IMR-90 (cell line): ENCODE results near the gene GALM. TPM values are rescaled to one million over a fixed set of nuclear protein-coding genes. Genes with fewer than 3 reads are reported as not detected.

Experiments
- ATAC-seq: fragments of 200-7000 bp; cut with Tn5 transposase; 2 replicates; pipeline ENCODE4 v1.9.1; 2020; ENCODE audit warnings: low read depth, mild to moderate bottlenecking, moderate library complexity
- BruUV-seq: library from RNA; stranded (reverse); fragments of 400-500 nt; replicated peaks from 2 replicates; lab custom pipeline; 2021; lab: Mats Ljungman, UMichigan
- CTCF ChIA-PET: fragments of 300-600 bp; formaldehyde crosslinking; extraction: SDS; loops from one replicate; lab custom pipeline; 2021; ENCODE audit warnings: antibody characterized with exemption; lab: Yijun Ruan, JAX
- POLR2A ChIA-PET: fragments of 300-600 bp; sonication (Branson Sonifier 250); formaldehyde crosslinking; loops from one replicate; lab custom pipeline; 2022; ENCODE audit warnings: antibody characterized with exemption; ENCODE audit not compliant: unreplicated experiment; lab: Charles Lee
- DNase-seq: peaks from one replicate; pipeline ENCODE4 v3.0.0; 2013
- H2AFZ ChIP-seq: replicated peaks from 2 replicates; pipeline ENCODE3; 2013; ENCODE audit warnings: low read length, mild to moderate bottlenecking; ENCODE audit not compliant: poor library complexity
- H2AK5ac ChIP-seq: 2 replicates; pipeline ENCODE4 v1.6.1; 2013; ENCODE audit warnings: low read depth, low read length, inconsistent platforms
- H2AK9ac ChIP-seq: replicated peaks from 2 replicates; pipeline ENCODE3; 2013; ENCODE audit warnings: mild to moderate bottlenecking, low read depth, low read length, moderate library complexity; ENCODE audit not compliant: poor library complexity
- H2BK120ac ChIP-seq: 2 replicates; pipeline ENCODE4 v1.6.1; 2013; ENCODE audit warnings: low read depth, low read length, inconsistent platforms
- H2BK15ac ChIP-seq: 3 replicates; pipeline ENCODE4 v1.6.1; 2013; ENCODE audit warnings: low read depth, low read length, inconsistent platforms
- H2BK20ac ChIP-seq: 2 replicates; pipeline ENCODE4 v1.6.1; 2013; ENCODE audit warnings: low read depth, mild to moderate bottlenecking, inconsistent platforms, low read length, moderate library complexity
- H2BK5ac ChIP-seq: 2 replicates; pipeline ENCODE4 v1.6.1; 2013; ENCODE audit warnings: mild to moderate bottlenecking, low read depth, low read length, inconsistent platforms; ENCODE audit not compliant: poor library complexity, severe bottlenecking
- H3K14ac ChIP-seq: replicated peaks from 2 replicates; pipeline ENCODE4 v1.6.1; 2013; ENCODE audit warnings: low read depth, low read length, inconsistent platforms
- H3K18ac ChIP-seq: 2 replicates; pipeline ENCODE4 v1.6.1; 2013; ENCODE audit warnings: low read depth, low read length, control low read depth
- H3K23ac ChIP-seq: 2 replicates; pipeline ENCODE4 v1.6.1; 2013; ENCODE audit warnings: low read depth, low read length, inconsistent platforms
- H3K27ac ChIP-seq: 2 replicates; pipeline ENCODE4 v1.5.1; 2013; ENCODE audit warnings: mild to moderate bottlenecking, control low read depth, low read length; ENCODE audit not compliant: insufficient read depth
- H3K27me3 ChIP-seq: 2 replicates; pipeline ENCODE4 v1.6.1; 2013; ENCODE audit warnings: low read length; ENCODE audit not compliant: control insufficient read depth, insufficient read depth
- H3K36me3 ChIP-seq: 2 replicates; pipeline ENCODE4 v1.6.1; 2013; ENCODE audit warnings: low read length, mixed read lengths; ENCODE audit not compliant: control insufficient read depth, insufficient read depth
- H3K4ac ChIP-seq: 2 replicates; pipeline ENCODE4 v1.6.1; 2013; ENCODE audit warnings: low read depth, low read length, inconsistent platforms
- H3K4me1 ChIP-seq: 2 replicates; pipeline ENCODE4 v1.6.1; 2013; ENCODE audit warnings: low read length, mixed read lengths; ENCODE audit not compliant: control insufficient read depth, insufficient read depth
- H3K4me2 ChIP-seq: 2 replicates; pipeline ENCODE4 v1.6.1; 2013; ENCODE audit warnings: low read depth, mild to moderate bottlenecking, control low read depth, low read length, moderate library complexity
- H3K4me3 ChIP-seq: 2 replicates; pipeline ENCODE4 v1.5.1; 2013; ENCODE audit warnings: low read depth, mild to moderate bottlenecking, control low read depth, low read length, moderate library complexity; ENCODE audit not compliant: insufficient read depth
- H3K56ac ChIP-seq: 2 replicates; pipeline ENCODE4 v1.6.1; 2013; ENCODE audit warnings: low read length, inconsistent platforms; ENCODE audit not compliant: insufficient read depth; ENCODE audit errors: extremely low read depth
- H3K79me1 ChIP-seq, 2 experiments: 2 replicates each; pipeline ENCODE4 v1.6.1; 2013; ENCODE audit warnings: low read length in 2 of 2, inconsistent platforms in 1 of 2, low read depth in 1 of 2
- H3K9ac ChIP-seq: 2 replicates; pipeline ENCODE4 v1.6.1; 2013; ENCODE audit warnings: low read depth, low read length, control low read depth
- H3K9me1 ChIP-seq: 2 replicates; pipeline ENCODE4 v1.6.1; 2013; ENCODE audit warnings: low read length, inconsistent platforms; ENCODE audit not compliant: insufficient read depth
- H3K9me3 ChIP-seq: 2 replicates; pipeline ENCODE4 v1.6.1; 2013; ENCODE audit warnings: low read length; ENCODE audit not compliant: control insufficient read depth, insufficient read depth
- H4K20me1 ChIP-seq: 2 replicates; pipeline ENCODE4 v1.6.1; 2013; ENCODE audit warnings: low read length, inconsistent platforms; ENCODE audit not compliant: insufficient read depth
- H4K5ac ChIP-seq: 2 replicates; pipeline ENCODE4 v1.6.1; 2013; ENCODE audit warnings: mild to moderate bottlenecking, low read depth, low read length, control low read depth
- H4K8ac ChIP-seq, 2 experiments: 2 replicates each; pipeline ENCODE4 v1.6.1; 2013; ENCODE audit warnings: low read depth in 2 of 2, low read length in 2 of 2, control low read depth in 1 of 2, inconsistent platforms in 1 of 2
- H4K91ac ChIP-seq: 2 replicates; pipeline ENCODE4 v1.6.1; 2013; ENCODE audit warnings: low read depth, low read length, inconsistent platforms; ENCODE audit not compliant: insufficient read depth
- FOS ChIP-seq: fragments of 150-350 bp; IDR thresholded peaks from 2 replicates; pipeline ENCODE4 v1.6.1; 2016; ENCODE audit warnings: low read depth, low read length
- MAFK ChIP-seq: IDR thresholded peaks from 2 replicates; pipeline ENCODE4 v1.6.1; 2012; ENCODE audit warnings: low read depth, low read length, improper control_type of control experiment
- MAZ ChIP-seq: IDR thresholded peaks from 2 replicates; pipeline ENCODE4 v1.6.1; 2012; ENCODE audit warnings: low read depth, mild to moderate bottlenecking, low read length, improper control_type of control experiment, moderate library complexity, borderline replicate concordance
- MXI1 ChIP-seq: IDR thresholded peaks from 2 replicates; pipeline ENCODE4 v1.6.1; 2012; ENCODE audit warnings: low read depth, mild to moderate bottlenecking, low read length, moderate library complexity, borderline replicate concordance
- POLR2A ChIP-seq: IDR thresholded peaks from 2 replicates; pipeline ENCODE4 v1.6.1; 2012; ENCODE audit warnings: mild to moderate bottlenecking, low read depth, low read length
- RAD21 ChIP-seq: IDR thresholded peaks from 2 replicates; pipeline ENCODE4 v1.6.1; 2012; ENCODE audit warnings: low read length, improper control_type of control experiment
- SMC3 ChIP-seq: fragments of 150-350 bp; IDR thresholded peaks from 2 replicates; pipeline ENCODE4 v1.6.1; 2016; ENCODE audit warnings: low read depth, mild to moderate bottlenecking, antibody characterized with exemption, low read length, moderate library complexity
- WGBS, 2 experiments: methylation state at CpG; one replicate each; pipeline versions ENCODE4 v1.1.5 to v1.1.7; 2013; ENCODE audit warnings: missing lambda C conversion rate in 2 of 2; ENCODE audit not compliant: insufficient read length in 1 of 2; ENCODE audit errors: extremely low coverage in 2 of 2; 5-methylcytosine and 5-hydroxymethylcytosine counted together
- dilution Hi-C: fragments of 300-500 bp; cut with HindIII; formaldehyde crosslinking; loops from one replicate; pipeline ENCODE4 v1.14.3; 2018; ENCODE audit warnings: low sequenced_read_pairs; ENCODE audit not compliant: unreplicated experiment
- in situ Hi-C: fragments of 300-500 bp; cut with MboI; formaldehyde crosslinking; loops from 3 replicates; pipeline ENCODE4 v1.14.3; 2019; ENCODE audit warnings: low sequenced_read_pairs, inconsistent platforms, mixed read lengths
- intact Hi-C: fragments of 100-400 bp; cut with micrococcal nuclease; formaldehyde crosslinking; loops from 2 replicates; pipeline ENCODE4 v1.10.0; 2022
- polyA plus RNA-seq, 3 experiments: library from polyadenylated mRNA; depleted of rRNA; stranded (reverse); fragments of >200 nt; gene quantifications; 2 replicates each; pipeline ENCODE4 v1.2.3, GENCODE V29; 2012; ENCODE audit warnings: low replicate concordance in 1 of 3
- total RNA-seq: library from RNA; depleted of rRNA; stranded (reverse); fragments of >200 nt; gene quantifications from 2 replicates; pipeline ENCODE4 v1.2.3, GENCODE V29; 2012
- TF ChIP-seq, protein P1 (sequence below): fragments of 150-350 bp; IDR thresholded peaks from 2 replicates; pipeline ENCODE4 v1.6.1; 2017; ENCODE audit warnings: mild to moderate bottlenecking, antibody characterized with exemption, low read length, low read depth
- TF ChIP-seq, protein P2 (sequence below): fragments of 150-350 bp; IDR thresholded peaks from 2 replicates; pipeline ENCODE4 v1.6.1; 2016; ENCODE audit warnings: low read depth, mild to moderate bottlenecking, low read length, moderate library complexity, borderline replicate concordance

Gene GALM
- total and polyA plus RNA-seq, 2 of the 4 experiments (the other 2 are of a cell fraction), result 12.1 to 24.2 TPM

- Histone ChIP-seq H3K56ac (no peak overlapping the region), H4K20me1 (no peaks in the 10 kb centered on the region), H3K9me3 (no peaks in the 10 kb centered on the region), H2BK20ac (no peak overlapping the region), H3K9me1 (peaks cover 3% of the 10 kb centered on the region; the same call in 1 of the 2 replicates), H2BK120ac (no peak overlapping the region), H3K18ac (no peak overlapping the region), H3K14ac (no peak overlapping the region), H3K4me3 (no peak overlapping the region), H3K27me3 (no peaks in the 10 kb centered on the region), H3K36me3 (peaks cover 5% of the 10 kb centered on the region), H2AFZ (no peak overlapping the region), H4K91ac (no peak overlapping the region), H3K9ac (no peak overlapping the region), H3K27ac (no peak overlapping the region), H3K4me2 (no peak overlapping the region), H4K8ac (no peak overlapping the region), H3K79me1 (peaks cover 3 to 15% of the 10 kb centered on the region in 2 experiments; a peak in 2 of 4 replicates), H2AK5ac (no peak overlapping the region), H3K23ac (no peak overlapping the region), H3K4me1 (no peaks in the 10 kb centered on the region; the same call in 1 of the 2 replicates), H4K5ac (no peak overlapping the region), H2BK5ac (no peak overlapping the region), H2BK15ac (no peak overlapping the region), H3K4ac (no peak overlapping the region), H2AK9ac (no peak overlapping the region)
- in situ Hi-C loops (no loop called here), intact Hi-C loops (no loop called here), dilution Hi-C loops (no loop called here)
- 100% methylated on average over 1 of the region's 6 CpGs; no CpG with 5 or more reads in 1 of the 2 experiments for WGBS, 2 experiments
- no peak for DNase-seq
- POLR2A ChIA-PET, result no interaction called here
- CTCF ChIA-PET, result no interaction called here
- no TSS peak for BruUV-seq
- no peak for ATAC-seq
- TF ChIP-seq, protein P1, sequence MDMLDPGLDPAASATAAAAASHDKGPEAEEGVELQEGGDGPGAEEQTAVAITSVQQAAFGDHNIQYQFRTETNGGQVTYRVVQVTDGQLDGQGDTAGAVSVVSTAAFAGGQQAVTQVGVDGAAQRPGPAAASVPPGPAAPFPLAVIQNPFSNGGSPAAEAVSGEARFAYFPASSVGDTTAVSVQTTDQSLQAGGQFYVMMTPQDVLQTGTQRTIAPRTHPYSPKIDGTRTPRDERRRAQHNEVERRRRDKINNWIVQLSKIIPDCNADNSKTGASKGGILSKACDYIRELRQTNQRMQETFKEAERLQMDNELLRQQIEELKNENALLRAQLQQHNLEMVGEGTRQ, result no peak
- no peak for TF ChIP-seq MAZ
- TF ChIP-seq SMC3, result no peak
- TF ChIP-seq FOS, result no peak
- TF ChIP-seq, protein P2, sequence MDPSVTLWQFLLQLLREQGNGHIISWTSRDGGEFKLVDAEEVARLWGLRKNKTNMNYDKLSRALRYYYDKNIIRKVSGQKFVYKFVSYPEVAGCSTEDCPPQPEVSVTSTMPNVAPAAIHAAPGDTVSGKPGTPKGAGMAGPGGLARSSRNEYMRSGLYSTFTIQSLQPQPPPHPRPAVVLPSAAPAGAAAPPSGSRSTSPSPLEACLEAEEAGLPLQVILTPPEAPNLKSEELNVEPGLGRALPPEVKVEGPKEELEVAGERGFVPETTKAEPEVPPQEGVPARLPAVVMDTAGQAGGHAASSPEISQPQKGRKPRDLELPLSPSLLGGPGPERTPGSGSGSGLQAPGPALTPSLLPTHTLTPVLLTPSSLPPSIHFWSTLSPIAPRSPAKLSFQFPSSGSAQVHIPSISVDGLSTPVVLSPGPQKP, result no peak
- TF ChIP-seq RAD21, result no peak
- TF ChIP-seq POLR2A, result no peak
- TF ChIP-seq MXI1, result no peak
- no peak for TF ChIP-seq MAFK
These were observed 5.4 kb downstream of the GALM start for GRCh38 chr2:38671303-38671702.
